Gastroesophageal sphincter (tissue), 3 donors: ENCODE results near the gene SNX25.

ENCODE experiments used
- CTCF ChIP-seq, 4 experiments: fragments of 200-600 bp in 2 of 4; fragments of 450-650 bp in 2 of 4; sonication (generic) in 1 of 4; IDR thresholded peaks; one replicate each; pipeline ENCODE4 v1.5.1; 2017 to 2019; ENCODE audit warnings: antibody characterized with exemption in 4 of 4, mild to moderate bottlenecking in 2 of 4, moderate library complexity in 2 of 4
- POLR2A ChIP-seq, 2 donors: fragments of 450-650 bp; IDR thresholded peaks; one replicate each; pipeline ENCODE4 v1.6.1; 2017; ENCODE audit warnings: antibody characterized with exemption in 2 of 2, mild to moderate bottlenecking in 2 of 2, moderate library complexity in 1 of 2

GRCh38 chr4:185256446-185256845, 47.0 kb downstream of the SNX25 start:
- TF ChIP-seq CTCF (IDR thresholded peaks at IDR 0.05) = no peak
- no peak for TF ChIP-seq POLR2A (IDR thresholded peaks at IDR 0.05)
